ENCODE measurements around the gene WASL. TPM values are rescaled to one million over a fixed set of nuclear protein-coding genes. Genes with fewer than 3 reads are reported as not detected.

Gene WASL
- total and polyA plus RNA-seq, 2 of the 13 experiments (the other 11 are each of a cell fraction or from before 2014, with no cell fraction given): 7.9 to 12.8 TPM

GRCh38 chr7:123725586-123726171 is 23.1 kb downstream of the WASL start (continued):
- TF ChIP-seq ZNF10 (CRISPR knock-in tag; IDR thresholded peaks at IDR 0.05; ENCODE audit: borderline replicate concordance, low read depth): no peak
- no peak for TF ChIP-seq ZSCAN9 (CRISPR knock-in tag; IDR thresholded peaks at IDR 0.05; ENCODE audit: borderline replicate concordance)
- no peak for TF ChIP-seq SNAPC2 (CRISPR knock-in tag; IDR thresholded peaks at IDR 0.05)
- TF ChIP-seq ZNF841 (CRISPR knock-in tag; IDR thresholded peaks at IDR 0.05; ENCODE audit: borderline replicate concordance): no peak
- TF ChIP-seq ZNF33B (CRISPR knock-in tag; IDR thresholded peaks at IDR 0.05): no peak
- TF ChIP-seq, protein P1, sequence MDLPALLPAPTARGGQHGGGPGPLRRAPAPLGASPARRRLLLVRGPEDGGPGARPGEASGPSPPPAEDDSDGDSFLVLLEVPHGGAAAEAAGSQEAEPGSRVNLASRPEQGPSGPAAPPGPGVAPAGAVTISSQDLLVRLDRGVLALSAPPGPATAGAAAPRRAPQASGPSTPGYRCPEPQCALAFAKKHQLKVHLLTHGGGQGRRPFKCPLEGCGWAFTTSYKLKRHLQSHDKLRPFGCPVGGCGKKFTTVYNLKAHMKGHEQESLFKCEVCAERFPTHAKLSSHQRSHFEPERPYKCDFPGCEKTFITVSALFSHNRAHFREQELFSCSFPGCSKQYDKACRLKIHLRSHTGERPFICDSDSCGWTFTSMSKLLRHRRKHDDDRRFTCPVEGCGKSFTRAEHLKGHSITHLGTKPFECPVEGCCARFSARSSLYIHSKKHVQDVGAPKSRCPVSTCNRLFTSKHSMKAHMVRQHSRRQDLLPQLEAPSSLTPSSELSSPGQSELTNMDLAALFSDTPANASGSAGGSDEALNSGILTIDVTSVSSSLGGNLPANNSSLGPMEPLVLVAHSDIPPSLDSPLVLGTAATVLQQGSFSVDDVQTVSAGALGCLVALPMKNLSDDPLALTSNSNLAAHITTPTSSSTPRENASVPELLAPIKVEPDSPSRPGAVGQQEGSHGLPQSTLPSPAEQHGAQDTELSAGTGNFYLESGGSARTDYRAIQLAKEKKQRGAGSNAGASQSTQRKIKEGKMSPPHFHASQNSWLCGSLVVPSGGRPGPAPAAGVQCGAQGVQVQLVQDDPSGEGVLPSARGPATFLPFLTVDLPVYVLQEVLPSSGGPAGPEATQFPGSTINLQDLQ (CRISPR knock-in tag; IDR thresholded peaks at IDR 0.05): no peak
- TF ChIP-seq ZMYM2 (CRISPR knock-in tag; IDR thresholded peaks at IDR 0.05): no peak
- no peak for TF ChIP-seq ZNF543 (CRISPR knock-in tag; IDR thresholded peaks at IDR 0.05)
- no peak for TF ChIP-seq FOXP4 (CRISPR knock-in tag; IDR thresholded peaks at IDR 0.05)
- TF ChIP-seq CBX1 (IDR thresholded peaks at IDR 0.05; ENCODE audit: low read depth): no peak
- TF ChIP-seq HMG20A (CRISPR knock-in tag; IDR thresholded peaks at IDR 0.05; ENCODE audit: borderline replicate concordance): 0 out of 2 replicates have a peak, but pooled peaks have one; percentile 32
- TF ChIP-seq HNF4A (CRISPR knock-in tag; IDR thresholded peaks at IDR 0.05): no peak
- no peak for TF ChIP-seq DDIT3 (CRISPR knock-in tag; IDR thresholded peaks at IDR 0.05)
- TF ChIP-seq ZNF589 (CRISPR knock-in tag; conservative IDR thresholded peaks at IDR 0.05): no peak
- TF ChIP-seq ATAD3A (CRISPR knock-in tag; IDR thresholded peaks at IDR 0.05): no peak
- TF ChIP-seq, protein P2, sequence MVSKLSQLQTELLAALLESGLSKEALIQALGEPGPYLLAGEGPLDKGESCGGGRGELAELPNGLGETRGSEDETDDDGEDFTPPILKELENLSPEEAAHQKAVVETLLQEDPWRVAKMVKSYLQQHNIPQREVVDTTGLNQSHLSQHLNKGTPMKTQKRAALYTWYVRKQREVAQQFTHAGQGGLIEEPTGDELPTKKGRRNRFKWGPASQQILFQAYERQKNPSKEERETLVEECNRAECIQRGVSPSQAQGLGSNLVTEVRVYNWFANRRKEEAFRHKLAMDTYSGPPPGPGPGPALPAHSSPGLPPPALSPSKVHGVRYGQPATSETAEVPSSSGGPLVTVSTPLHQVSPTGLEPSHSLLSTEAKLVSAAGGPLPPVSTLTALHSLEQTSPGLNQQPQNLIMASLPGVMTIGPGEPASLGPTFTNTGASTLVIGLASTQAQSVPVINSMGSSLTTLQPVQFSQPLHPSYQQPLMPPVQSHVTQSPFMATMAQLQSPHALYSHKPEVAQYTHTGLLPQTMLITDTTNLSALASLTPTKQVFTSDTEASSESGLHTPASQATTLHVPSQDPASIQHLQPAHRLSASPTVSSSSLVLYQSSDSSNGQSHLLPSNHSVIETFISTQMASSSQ (IDR thresholded peaks at IDR 0.05; ENCODE audit: low read depth): peak; percentile 81
- TF ChIP-seq, protein P2 (CRISPR knock-in tag; IDR thresholded peaks at IDR 0.05; ENCODE audit: borderline replicate concordance): peak; percentile 51; the same call in 1 of the 2 replicates
- no peak for TF ChIP-seq ZNF747 (CRISPR knock-in tag; IDR thresholded peaks at IDR 0.05; ENCODE audit: borderline replicate concordance)
- no peak for TF ChIP-seq MTF2 (CRISPR knock-in tag; IDR thresholded peaks at IDR 0.05; ENCODE audit: borderline replicate concordance)
- peak; percentile 60 for TF ChIP-seq GATAD2A (CRISPR knock-in tag; IDR thresholded peaks at IDR 0.05)
- TF ChIP-seq SAP130 (CRISPR knock-in tag; IDR thresholded peaks at IDR 0.05; ENCODE audit: low read depth): peak; percentile 39; the same call in 1 of the 2 replicates
- no peak for TF ChIP-seq REPIN1 (CRISPR knock-in tag; IDR thresholded peaks at IDR 0.05; ENCODE audit: borderline replicate concordance, low read depth)
- peak; percentile 31; the same call in 1 of the 2 replicates for TF ChIP-seq NCOA2 (CRISPR knock-in tag; IDR thresholded peaks at IDR 0.05)
- no peak for TF ChIP-seq ZNF850 (CRISPR knock-in tag; conservative IDR thresholded peaks at IDR 0.05)
